ENCODE measurements around the gene ZNF564.
"Not testable (repeated sequence)": the region's sequence is repeated elsewhere in the genome, so short reads cannot be mapped to it uniquely, and the experiment has no call there.

The ZNF564 gene

DNA sequence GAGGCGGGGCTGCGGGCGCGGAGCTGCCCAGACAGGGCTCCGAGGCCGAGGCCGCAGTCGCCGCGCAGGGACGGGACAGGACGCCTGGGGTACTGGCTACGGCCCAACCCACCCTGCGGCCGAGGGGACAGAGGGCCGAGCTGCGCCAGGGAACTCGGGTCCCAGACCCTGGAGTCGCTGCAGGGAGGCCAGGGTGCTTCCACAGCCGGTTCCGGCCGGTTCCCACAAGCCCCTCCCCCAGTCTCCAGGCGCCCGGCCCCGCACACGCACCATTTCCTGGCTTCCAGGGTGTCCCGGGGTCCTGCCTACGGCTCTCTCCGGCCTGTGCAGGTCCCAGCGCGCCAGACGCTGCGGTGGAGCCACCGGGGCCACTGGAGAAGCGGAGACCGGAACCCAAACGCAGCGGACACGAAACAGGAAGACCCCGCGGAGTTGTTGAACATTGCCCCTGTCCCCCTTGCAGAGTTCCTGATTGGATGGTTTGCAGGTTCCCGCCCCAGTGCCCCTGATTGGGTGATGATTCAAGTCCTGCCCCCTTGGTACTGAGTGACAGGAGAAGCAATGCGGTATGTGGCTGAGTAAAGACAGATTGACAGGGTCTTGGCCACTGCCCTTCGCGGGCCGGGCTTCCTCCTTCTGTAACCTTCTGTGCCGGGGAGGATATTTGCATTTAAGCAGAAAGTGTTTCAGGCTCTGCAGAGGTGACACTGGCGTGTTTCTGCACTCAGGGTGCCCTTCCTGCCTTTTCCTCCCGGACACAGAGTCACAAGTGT lies at the start of gene ZNF564:
TSS of gene ZNF564 (minus strand) at position 423 of the 773 bp plus-strand sequence. CDS start at position 273, 150 bp downstream.
- DNase-seq (ENCODE audit: low spot score) = peak; percentile 98

- DNase-seq (ENCODE audit: low spot score) = no peak
Observed at GRCh38 chr19:12597594-12597993, 46.3 kb upstream of the ZNF564 start.

- no peak for DNase-seq (ENCODE audit: low spot score)
Observed at GRCh38 chr19:12596927-12597548, 45.8 kb upstream of the ZNF564 start.

GRCh38 chr19:12596485-12596884 lies 45.2 kb upstream of the ZNF564 start:
- DNase-seq (ENCODE audit: low spot score) = no peak

- DNase-seq (ENCODE audit: low spot score) = no peak
Observed at GRCh38 chr19:12581100-12581499, 29.8 kb upstream of the ZNF564 start.

DNA sequence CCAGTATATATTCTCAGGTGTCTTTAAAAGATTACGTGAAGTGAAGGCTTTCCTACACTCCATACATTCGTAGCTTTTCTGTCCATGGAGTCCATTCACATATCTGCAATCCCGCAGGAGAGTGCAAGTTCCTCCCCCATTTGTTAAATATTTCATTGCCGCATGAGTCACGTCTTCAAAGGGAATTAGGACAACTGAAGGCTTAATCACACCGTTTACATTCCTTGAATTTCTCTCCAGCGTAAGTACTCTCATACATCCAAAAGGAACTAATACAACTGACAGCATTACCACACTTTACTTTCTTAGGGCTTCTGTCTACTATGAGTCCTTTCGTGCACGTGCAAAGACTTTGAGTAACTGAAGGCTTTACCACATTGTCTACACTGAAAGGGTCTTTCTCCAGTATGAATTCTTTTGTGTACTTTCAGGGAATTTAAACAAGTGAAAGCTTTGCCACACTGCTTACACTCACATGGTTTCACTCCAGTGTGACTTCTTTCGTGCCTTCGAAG lies 29.0 kb upstream of the ZNF564 start:
- no peak for DNase-seq (ENCODE audit: low spot score)

- no peak for DNase-seq (ENCODE audit: low spot score)
Observed at GRCh38 chr19:12578641-12579040, 27.4 kb upstream of the ZNF564 start.

DNA sequence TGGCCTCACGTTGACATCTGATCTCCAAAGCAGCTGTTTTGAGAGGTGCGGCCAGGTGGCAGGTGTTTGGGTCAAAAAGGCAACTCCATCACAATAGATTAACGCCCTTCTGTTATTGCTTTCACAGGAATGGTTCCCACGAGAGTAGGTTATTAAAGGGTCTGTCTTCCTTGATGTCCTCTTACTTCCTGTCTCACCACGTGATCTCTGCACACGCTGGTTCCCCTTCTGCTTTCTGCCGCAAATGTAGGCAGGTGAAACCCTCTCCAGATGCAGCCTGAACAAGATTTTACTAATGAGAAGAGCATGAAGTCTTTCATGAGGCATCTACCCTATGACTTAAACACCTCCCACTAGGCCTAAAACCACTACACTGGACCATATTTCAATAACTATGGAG lies 22.8 kb upstream of the ZNF564 start:
- DNase-seq (ENCODE audit: low spot score) = no peak

DNA sequence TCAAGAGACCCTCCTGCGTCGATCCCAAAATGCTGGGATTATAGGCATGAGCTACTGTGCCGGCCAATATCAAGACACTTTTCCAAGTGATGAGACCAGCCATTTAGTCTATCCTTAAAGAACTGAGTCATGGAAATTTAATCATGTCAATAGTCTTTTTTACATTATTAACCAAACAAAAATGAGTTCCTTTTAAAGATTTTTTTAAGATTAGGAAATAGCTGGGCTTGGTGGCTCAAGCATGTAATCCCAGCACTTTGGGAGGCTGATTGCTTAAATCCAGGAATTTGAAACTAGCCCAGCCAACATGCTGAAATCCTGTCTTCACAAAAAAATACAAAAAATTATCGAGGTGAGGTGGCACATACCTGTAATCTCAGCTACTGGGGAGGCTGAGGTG lies 16.7 kb upstream of the ZNF564 start:
- no peak for DNase-seq (ENCODE audit: low spot score)

- not testable (repeated sequence) for DNase-seq (ENCODE audit: low spot score)
Observed at GRCh38 chr19:12566380-12566779, 15.1 kb upstream of the ZNF564 start.

GRCh38 chr19:12564016-12564664 lies 12.9 kb upstream of the ZNF564 start:
- peak; percentile 92 for DNase-seq (ENCODE audit: low spot score)

- no peak for DNase-seq (ENCODE audit: low spot score)
Observed at GRCh38 chr19:12555456-12555930, 4.2 kb upstream of the ZNF564 start.

GRCh38 chr19:12546903-12547302 lies 4.4 kb downstream of the ZNF564 start:
- DNase-seq (ENCODE audit: low spot score) = no peak

DNA sequence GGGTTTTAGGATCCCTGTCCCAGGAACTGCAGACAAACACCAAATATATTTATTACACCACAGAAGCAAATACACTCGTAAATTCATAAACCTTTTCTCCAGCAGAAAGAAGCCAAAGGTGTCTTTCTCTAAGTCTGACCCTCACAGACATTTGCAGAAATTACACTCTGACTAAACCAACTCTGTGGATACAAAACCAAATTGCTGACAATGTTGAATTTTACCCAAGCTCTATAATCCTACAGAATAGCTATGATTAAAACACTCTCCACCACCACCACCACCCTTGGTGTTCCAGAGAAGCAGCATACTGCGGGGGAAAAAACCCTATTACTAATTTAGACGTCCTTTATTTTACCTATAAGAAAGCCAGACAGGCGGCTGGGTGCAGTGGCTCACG lies 5.2 kb downstream of the ZNF564 start:
- no peak for DNase-seq (ENCODE audit: low spot score)

DNA sequence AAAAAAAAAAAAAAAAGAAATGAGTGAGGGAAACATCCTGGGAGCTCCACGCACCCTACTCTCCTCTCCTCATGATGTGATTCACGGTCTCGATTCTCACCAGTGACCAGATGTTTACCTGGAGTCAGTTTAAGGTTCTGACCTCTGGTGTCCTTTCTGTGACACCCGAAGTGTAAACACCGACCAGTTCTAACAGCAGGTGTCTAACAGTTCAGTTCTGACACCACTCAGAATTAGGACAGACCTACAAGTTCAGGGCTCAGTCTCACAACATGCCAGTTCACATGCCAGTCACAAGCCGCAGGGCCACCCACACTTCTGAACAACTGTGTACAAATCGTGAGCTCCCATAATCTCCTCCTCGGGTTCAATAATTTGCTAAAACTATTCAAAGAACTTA lies 6.0 kb downstream of the ZNF564 start:
- no peak for DNase-seq (ENCODE audit: low spot score)

- no peak for DNase-seq (ENCODE audit: low spot score)
Observed at GRCh38 chr19:12544401-12544876, 6.8 kb downstream of the ZNF564 start.

DNA sequence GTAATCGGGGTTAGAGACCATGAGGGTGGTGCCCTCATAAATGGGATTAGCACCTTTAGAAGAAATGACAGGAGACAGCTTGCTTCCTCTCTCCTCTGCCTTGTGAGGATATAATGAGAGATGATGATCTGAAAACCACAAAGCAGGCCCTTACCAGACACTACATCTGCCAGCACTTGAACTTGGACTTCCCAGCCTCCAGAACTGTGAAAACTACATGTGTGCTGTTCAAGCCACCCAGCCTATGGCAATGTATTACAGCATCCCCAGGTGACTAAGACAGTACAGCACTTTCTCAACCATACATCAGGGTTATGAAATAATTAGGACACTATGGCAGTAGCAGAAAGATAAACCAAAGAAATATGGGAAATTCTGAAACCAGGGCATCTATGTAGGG lies 7.4 kb downstream of the ZNF564 start:
- no peak for DNase-seq (ENCODE audit: low spot score)

- no peak for DNase-seq (ENCODE audit: low spot score)
Observed at GRCh38 chr19:12527034-12527836, 24.0 kb downstream of the ZNF564 start.

GRCh38 chr19:12526542-12526941 lies 24.7 kb downstream of the ZNF564 start:
- DNase-seq (ENCODE audit: low spot score) = no peak

GRCh38 chr19:12521996-12522395 lies 29.3 kb downstream of the ZNF564 start:
- DNase-seq (ENCODE audit: low spot score) = no peak

DNA sequence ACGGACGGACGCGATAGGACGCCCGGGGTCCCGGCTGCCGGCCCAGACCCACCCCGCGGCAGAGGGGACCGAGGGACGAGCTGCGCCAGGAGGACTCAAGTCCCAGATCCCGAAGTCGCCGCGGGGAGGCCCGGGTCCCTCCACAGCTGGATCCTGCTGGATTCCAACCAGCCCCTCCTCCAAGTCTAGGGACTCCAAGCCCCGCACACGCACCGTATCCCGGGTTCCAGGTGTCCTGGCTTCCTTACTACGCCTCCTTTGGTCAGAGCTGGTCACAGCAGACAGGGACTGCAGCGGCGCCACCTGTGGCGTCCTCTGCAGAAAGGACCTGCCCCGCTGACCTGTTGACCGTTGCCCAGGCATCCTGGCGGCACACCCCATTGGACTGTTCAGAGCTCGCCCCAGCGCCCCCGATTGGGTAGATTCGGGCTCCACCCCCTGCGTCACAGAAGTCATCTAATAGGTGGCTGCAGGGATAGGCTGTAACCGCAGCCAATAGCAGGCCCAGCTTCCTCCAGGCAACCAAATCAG lies 37.7 kb downstream of the ZNF564 start:
- no peak for DNase-seq (ENCODE audit: low spot score)

DNA sequence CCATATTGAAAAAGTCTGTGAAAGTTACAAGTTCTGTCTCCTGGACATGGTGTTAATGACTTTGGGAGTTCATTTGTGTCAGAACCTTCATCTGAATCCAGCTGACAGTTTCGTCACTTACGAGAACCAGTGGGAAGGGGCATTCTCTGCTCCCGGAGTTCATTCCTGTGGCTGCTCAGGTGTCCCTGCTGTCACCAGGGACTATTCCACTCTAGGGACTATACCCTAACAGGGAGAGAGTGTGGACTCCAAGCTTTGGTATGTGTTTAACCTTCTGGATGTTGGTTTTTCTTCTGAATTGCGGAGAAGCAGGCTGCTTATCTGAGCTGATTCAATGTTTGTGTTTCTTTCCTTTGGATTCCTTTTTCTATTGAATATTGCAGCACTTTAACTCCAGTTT lies 54.2 kb downstream of the ZNF564 start:
- no peak for DNase-seq (ENCODE audit: low spot score)

All from activated CD4-positive, alpha-beta T cell treated with anti-CD3 and anti-CD28 coated beads, Interleukin-2, Interleukin-4, amounts not matched to agents 100 ng/mL and 50 ng/mL, durations not matched to agents 16 hours and 8 hours (primary cell).